Vagina (tissue), 2 donors: ENCODE data around the gene SMCHD1.

Source experiments
- CTCF ChIP-seq, 3 experiments: fragments of 450-650 bp in 2 of 3; fragments of 200-600 bp in 1 of 3; sonication (generic) in 1 of 3; IDR thresholded peaks; one replicate each; pipeline ENCODE4 v1.5.1; 2017 to 2019; ENCODE audit warnings: antibody characterized with exemption in 3 of 3, mild to moderate bottlenecking in 2 of 3, moderate library complexity in 2 of 3
- POLR2AphosphoS5 ChIP-seq, 2 donors: sonication (generic); formaldehyde crosslinking; IDR thresholded peaks; one replicate each; pipeline ENCODE4 v1.9.0; 2017; ENCODE audit warnings: antibody characterized with exemption in 2 of 2, mild to moderate bottlenecking in 2 of 2, low read depth in 1 of 2; ENCODE audit not compliant: insufficient read depth in 1 of 2

- TF ChIP-seq POLR2AphosphoS5 (IDR thresholded peaks at IDR 0.05; ENCODE audit: insufficient read depth in 1 of 2, low read depth in 1 of 2) = no peak
- TF ChIP-seq CTCF (IDR thresholded peaks at IDR 0.05) = no peak
These were observed 27.5 kb downstream of the SMCHD1 start for GRCh38 chr18:2683055-2683454.
